G401.6 (cell line): ENCODE data around the gene KRT7.

Source experiments
- FAIRE-seq: peaks from 2 replicates; lab custom pipeline; 2012; peaks lifted over from hg19 to GRCh38; lab: Jason Lieb, UNC

KRT7 gene

DNA sequence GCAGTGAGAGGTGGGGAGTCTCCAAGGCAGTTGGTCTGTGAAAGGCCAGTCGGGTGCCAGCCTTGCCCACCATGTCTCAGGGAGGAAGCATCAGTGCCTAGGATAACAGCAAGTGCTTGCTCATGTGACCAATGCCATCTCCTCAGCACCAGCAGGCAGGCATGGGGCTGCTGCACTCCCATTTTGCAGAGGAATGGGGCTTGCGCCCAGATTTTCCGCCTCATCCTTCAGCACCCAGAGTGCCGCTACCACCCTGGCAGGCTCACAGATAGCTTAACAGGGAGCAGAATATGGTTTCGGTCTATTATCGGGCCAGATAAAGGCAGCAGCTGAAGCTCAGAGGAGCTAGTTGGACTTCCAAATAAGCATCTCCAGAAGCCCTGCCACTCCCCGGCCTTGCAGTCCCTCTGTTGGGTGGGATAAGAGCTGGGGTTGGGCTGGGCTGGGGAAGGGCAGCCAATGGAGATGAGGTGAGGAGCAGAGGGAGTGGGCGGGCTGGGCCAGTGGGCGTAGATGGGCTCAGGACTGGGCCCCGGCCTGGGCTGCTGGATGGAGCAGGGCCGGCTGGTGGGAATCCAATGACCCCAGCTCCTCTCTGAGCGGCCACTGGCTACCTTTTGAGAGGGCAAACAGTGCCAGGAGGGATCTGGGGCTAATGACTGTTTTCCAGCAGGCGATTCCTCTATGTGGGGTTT is 32.8 kb upstream of the KRT7 start:
- no peak for FAIRE-seq

DNA sequence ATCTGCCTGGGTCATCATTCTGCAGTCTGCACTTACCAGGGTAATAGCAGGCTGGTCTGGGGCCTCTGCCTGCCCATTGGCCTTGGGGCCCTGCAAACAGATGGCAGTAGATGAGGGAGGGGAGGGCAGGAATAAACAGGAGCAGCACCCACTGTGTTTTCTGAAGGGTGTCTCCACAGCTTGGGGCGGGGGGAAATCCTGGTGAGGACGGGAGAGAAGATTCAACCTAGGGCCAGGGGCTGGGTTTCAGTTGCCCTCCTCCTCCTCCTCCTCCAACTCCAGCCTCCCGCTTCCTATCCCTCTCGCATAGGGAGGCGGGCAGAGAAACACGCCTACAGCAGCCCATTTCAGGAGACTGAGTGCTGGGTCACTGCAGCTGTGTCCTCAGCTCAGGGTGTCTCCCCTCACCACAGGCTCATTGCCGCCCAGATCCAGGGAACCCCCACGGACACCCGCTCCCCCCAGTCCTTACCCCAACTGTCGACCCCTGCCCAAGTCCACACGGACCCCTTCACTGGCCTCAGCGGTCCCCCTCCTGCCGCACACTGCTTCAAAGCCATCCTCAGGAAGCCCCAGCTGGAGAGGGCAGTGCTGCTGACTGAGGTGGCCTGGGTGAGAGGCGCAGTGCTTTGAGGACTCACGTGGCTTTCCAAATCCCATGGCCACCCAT is 32.1 kb upstream of the KRT7 start:
- no peak for FAIRE-seq

DNA sequence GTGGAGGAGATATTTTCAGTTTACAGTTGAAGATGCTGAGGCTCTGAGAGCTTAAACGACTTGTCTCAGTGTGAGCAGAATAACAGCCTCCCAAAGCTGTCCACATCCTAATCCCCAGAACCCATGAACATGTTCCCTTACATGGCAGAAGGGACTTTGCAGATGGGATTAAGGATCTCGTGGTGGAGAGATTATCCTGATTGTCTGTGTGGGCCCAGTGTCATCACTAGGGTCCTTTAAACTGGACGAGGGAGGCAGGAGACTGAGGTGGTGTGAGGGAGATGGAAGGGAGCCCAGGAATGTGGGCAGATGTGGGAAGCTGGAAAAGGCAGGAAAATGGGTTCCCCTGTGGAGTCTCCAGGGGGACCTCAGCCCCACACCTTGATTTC is 31.6 kb upstream of the KRT7 start:
- FAIRE-seq: no peak

DNA sequence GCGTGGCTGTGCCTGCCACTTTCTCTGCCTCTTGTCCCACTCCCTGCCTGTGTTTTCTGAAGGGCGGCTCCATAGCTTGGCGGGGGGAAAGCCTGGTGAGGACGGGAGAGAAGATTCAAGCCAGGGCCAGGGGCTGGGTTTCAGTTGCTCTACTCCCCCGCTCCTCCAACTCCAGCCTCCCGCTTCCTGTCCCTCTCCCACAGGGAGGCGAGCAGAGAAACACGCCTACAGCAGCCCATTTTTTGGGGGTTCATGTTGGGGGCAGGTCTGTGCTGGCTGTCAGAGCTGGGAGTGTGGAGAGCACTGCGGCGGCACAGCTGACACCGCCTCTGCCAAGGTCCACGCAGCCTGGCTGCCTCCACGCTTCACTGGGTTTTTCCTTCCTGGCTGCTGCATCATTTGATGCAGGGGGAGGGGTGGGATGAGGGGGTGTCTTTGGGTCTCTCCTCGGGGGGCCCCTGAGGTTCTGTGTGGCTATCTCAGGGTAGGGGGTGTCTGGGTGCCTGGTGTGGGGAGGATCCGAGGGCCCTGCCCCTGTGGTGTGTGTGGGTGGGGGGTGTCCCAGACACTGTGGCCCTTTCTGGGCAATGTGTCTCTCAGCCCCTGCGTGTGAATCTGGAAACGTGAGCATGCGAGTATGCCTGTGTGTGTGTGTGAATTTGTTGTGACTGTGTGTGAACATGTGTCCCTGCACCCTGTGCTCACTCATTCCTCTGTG is 30.5 kb upstream of the KRT7 start:
- FAIRE-seq: no peak

DNA sequence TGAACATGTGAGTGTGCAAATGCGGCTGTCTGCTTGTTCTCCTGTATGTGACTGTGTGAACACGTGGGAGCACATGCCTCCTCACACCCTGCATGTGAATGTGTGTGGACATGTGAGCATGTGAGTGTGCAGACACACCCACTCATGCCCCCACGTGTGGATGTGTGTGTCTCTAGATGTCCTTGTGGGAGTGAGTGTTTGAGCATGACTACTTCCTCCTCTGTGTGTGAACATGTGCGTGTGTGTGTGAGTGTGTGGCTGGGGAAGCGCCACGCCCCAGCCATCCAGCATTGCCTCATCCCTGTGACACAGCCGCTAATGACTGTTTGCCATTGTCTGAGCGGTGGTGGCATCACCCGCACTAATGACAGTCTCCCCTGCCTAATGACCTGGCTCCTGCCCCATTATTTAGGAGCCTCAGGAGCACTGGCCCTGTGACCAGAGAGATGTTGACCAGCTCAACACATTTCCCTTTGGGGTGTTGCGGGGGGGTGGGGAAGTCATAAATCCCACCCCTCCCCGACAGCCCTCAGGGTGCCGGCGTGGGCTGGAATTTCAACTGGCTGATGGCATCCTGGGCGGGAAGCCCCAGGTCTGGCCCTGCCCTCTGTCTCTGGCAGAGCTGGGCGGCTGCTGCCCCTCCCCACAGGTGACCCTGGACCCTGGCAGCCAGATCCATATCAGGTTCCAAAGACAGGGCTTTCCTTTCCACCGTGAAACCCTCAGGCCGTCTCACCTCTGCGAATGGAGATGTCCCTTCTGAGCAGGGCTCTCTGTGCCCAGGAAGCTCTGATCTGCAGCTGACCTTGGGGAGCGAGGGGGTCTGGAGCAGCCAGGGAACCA is 29.7 kb upstream of the KRT7 start:
- FAIRE-seq: no peak

DNA sequence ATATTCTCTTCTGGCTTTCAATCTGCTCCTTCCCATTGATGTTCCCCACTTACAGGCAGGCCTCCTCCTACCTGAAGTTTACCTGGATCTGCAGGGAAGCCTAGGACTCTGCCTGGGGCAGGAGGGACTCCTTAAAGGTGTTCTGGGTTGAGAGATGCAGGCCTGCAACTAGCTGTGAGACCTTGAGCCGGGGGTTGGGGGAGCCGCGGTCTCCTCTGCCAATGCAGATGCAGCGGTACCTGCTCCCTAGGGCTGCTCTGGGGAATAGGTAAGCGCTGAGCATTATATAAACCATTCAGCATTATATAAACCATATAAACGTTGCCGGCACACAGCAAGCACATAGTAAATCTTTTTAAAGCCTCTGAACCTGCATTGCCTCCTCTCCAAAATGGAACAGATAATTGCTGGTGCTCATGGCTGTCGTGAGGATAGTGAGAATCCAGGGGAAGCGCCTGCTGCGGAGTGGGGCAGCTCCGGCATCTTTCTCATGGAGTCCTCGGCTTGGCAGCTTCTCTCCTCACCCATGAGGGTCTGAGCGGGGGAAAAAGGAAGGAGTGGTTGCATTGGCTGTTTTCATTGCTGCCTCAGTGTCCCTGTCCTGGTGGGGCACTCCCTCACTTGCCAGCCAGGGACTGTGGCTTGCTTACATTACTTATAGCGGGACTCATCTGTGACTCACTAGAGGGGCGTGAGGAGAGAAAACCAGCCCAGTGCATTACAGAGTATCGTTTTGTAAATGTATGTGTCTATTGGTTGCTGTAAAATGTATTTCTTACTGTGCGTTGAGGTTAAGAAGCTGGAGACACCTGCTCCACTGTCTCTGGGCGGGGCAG is 28.7 kb upstream of the KRT7 start:
- no peak for FAIRE-seq

DNA sequence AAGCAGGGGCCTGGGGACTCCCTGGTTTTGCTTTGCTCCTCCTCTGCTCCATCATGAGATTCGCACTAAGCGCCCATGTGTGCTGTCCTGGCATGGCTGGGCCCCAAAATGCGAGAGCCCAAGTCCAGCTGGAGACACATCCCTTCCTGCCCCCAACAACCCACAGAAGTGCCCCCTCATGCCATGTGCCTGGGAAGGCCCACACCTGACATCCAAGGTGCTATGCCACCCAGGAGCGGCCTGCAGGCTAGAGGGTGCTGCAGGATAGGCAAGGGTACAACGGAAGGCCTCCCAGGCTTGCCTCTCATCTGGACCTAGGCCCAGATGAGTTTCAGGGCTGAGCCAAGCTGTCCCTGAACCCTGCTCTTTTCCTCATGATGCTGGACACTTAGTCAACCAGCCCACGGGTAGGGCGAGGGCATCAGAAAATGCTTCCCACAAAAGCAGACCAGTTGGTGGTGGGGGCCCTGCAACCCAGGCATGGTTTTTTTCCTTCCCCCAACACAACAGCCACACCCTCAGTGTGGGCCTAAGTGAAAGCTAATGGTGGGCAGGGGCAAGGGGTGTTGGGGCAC is 28.0 kb upstream of the KRT7 start:
- no peak for FAIRE-seq

DNA sequence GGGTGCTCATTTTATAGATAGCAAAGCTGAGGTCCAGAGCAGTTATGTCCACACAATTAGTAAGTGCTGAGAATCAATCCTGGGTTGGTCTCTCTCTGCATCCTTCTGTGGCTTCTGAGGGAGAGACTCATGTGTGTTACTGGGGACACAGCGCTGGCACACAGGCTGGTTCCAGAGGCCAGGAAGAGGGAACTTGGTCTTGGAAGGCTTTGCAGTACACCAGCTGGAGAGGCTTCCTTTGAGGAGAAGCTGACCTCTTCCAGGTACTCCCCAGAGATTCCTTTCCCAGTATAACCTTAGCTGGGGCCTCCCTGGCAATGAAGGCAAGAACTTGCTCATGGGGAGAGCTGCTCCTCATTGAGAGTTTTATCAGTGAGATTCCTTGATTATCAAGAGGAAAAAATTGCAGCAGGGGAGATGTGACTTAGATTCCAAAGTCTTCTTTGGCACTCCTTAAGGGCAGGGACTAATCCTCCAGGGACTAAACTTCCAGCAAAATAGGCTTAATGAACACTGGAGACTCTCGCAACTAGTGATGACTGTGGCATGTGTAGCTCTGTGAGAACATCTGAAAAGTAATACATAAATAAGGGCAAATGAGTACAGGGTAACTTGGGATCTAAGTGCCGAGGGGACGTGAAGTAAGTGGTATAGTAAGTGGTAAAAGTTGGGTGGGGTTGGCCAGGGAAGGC is 27.3 kb upstream of the KRT7 start:
- FAIRE-seq: no peak

DNA sequence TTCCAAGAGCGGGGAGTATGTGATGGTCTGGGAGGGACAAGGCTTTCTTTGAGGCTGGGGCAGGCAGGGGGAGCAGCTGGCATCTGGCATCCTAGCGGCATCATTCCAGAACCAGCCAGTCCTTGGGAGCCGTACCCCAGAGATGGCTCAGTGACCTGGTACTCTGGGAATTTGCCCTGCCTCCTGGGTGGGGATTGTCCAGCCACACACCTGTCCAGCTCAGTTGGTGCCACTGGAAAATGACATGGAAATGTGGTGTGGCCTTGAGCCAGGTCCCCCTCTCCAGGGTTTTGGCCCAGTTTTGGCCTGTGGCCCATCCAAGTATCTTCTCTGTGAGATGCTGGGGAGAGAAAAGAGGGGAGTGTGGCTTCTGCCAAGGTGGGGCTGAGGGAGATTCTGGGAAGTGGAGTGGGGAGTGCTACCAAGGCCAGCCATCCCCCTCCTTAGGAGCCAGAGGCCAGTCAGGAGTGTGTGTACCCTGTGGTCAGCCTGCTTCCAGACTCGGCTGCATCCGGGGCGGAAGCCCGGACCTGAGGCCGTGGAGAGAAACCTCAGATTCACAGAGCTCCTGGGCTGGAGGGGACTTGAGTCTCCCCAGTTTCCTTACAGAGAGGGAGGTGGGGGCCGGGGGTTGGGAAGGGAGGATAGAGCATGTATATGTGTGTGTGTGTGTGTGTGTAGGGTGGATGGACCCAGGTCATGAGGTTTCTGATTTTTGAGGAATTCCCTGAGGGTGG is 26.6 kb upstream of the KRT7 start:
- FAIRE-seq: no peak

DNA sequence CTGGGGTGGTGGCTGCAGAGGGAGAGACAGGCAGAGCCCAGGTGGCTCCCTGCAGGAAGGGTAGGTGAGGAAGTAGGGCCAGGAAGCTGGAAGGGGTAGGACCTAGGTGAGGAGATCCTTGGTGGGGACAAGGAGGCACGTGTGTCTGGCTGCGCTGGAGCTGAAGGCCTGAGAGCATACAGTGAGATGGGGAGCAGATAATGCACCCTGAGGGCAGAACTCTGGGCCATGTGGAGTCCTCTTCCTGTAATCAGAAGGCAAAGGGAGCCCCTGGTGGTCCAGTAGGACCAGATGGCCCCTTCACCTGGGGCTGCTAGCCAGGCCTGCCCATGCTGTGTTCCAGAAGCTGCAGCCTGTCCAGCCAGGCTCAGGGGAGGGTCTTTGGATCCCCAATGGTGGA is 25.9 kb upstream of the KRT7 start:
- FAIRE-seq: no peak

DNA sequence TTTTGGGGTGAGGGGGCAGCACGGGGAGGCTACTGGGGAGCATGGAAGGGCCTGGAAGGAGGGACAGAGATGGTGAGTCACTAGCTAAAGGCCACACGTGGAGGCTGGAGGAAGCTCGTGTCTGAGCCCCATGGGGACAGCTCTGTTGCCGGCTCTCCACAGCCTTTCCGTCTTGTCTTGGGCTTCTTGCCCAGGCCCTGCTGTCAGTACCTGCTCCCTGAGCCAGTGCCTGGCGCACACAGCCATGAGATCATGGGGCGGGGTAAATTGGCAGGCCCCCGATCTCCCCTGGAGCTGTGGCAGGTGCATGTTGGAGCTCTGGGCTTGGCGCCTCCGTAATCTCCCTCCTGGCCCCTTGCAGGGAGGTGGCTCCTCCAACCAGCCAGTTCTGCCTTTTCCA is 25.1 kb upstream of the KRT7 start:
- FAIRE-seq: no peak

DNA sequence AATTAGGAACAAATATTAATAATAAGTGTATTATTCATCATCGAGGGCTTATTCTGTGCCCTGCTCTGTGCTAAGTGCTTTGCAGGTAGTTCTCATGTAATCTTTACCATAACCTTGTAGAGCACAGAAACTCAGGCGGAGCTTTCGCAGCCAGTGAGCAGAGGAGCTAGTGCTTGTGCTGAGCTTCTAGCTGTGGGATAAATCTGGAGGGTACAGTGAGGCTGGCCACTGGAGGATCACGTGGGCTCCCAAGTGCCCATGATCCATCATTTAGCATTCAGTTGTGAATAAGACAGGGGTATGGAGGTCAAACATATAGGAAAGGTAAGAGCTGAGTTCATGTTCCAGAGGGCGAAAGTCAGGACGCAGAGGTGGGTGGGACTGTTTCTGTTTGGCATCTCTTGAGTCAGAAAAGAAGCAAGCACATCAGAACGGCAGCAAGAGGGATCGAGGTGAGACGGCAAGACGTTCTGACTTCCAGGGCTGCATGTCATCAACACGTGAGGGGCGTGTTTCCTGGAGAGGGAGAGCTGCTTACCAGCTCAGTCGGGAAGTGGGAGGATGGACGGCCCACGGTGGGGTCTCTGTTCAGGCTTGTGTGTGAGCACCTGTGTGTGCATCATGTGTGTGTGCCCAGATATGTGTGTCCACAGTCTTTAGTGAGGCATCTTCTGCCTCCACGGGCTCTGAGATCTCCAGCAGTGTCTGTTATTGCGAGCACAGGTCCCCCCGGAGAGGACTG is 24.4 kb upstream of the KRT7 start:
- no peak for FAIRE-seq

DNA sequence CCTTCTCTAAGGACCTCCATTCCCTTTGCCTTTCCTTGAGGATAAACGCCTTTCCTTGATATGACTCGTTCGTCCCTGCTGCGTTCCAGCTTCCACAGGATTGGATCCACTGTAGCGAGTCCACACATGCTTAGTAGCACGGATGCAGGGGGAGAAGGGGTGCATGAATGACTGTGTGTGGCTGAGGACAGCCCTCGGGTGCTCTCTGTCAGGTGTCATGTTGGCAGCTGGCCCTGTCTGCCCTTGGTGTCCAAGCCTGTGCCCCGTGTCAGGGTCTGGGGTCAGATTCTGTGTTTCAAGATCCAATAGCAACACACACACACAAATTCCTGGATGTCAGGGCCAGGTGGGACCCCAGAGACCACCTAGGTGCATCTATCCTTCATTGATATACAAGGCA is 23.7 kb upstream of the KRT7 start:
- no peak for FAIRE-seq

DNA sequence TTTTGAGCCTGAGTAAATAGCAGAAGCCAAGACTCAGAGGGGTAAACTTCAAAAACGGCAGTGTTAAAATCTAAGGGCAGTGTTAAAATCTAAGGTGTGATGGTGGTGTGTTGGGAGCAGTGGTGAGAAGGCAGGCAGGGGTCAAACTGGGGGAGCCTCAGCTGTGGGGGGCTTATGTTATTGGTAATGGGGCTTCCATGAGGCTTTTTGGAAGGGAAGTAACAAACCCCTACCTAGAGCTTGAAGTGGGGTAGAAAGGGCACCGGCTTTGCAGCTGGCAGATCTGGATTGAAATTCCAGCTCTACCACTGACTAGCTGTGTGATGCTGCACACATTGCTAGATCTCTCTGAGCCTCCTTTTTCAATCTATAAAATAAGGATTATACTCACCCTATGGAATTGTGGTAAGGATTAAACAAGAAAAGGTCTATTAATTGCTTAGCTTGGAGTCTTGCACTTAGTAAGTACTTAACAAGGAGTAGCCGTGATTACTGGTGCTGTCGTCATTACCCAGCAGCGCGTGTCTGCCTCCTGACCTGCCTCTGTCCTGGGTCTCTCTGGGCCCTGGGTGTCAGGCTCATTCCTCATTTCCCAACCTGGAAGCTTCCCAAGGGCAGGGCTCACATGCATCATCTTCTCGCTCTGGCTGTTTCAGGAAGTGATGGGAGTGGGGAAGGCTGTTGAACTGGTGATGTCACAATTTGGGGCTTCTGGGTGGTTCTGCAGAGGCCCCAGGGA is 22.7 kb upstream of the KRT7 start:
- FAIRE-seq: no peak

DNA sequence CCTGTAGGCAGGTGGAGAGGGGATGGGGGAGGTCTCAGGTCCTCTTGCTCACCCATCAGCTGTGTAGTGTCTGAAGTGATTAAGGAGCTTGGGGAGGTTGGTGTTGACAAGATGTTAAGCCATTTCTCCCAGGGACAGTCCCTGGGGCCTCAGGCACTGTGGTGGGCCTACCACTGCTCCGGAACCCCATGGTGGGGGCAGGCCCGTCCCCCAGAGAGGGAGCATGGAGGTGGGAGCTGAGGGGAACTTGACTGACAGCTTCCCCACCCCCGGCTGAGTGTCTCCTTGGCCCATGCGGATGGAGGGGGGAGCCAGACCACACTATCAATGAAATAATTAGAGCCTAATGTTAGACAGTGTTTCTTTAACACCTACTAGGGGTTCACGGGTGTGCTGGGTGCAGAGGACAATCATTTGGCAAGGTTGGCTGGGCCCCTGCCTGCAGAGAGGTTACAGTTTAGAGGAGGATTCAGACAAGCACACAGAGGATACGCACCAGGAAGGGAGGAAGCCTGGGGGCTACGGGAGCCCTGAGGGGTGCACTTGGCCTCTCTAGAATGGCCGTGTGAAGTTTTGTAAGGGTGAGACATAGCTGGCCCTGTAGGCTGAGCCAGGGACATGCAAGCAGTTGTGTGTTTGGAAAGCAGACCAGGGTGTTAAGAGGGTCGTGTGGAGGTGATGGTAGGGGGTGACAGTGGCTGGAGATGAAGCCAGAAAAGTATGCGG is 22.0 kb upstream of the KRT7 start:
- FAIRE-seq: no peak

DNA sequence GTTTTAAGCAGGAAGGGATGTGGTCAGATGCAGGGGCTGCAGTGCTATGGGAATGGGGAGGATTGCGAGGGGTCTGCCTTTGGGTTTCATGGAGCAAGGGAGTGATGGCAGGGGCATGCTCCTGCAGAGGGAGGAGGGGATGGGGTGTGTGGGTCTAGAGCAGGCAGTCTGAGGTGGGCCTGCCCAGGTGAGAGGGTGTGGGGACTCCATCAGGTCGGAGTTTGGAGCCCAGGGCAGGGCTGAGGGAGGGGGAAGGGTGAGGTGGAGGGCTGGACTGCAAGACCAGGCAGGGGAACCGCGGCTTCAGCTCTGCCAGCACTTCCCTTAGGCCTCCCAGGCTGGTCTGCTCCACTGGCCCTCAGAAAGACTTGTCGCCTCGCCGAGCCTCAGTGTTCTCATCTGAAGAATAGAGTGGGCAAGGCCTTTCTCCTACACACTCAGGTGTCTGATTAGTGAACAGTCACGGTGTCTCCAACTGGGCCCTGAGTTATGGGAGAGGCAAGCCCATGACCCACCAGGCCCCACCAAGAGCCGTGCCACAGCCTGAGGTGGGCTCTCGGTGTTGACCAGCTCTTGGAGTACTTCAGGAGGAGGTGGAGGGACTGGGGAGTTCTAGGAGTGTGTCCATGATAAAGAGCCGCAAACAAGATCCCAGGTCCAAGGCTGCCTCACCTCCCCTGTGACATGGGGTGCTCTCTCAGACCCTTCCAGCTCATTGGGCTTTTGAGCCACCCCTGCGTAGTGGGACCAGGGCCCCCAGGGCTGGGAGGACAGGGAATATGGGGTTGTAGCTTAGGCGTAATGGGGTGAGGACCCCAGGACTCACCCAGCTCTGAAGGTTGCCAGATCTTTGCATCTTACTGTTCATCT is 21.1 kb upstream of the KRT7 start:
- no peak for FAIRE-seq
